Stimulated activated CD4-positive, alpha-beta T cell treated with anti-CD3 and anti-CD28 coated beads, Interleukin-4, amount 100 ng/mL, for 48 hours (primary cell): ENCODE data around the gene NEU4.
A peak's percentile ranks its signal among the peaks of the same experiment; 100 is the strongest.
"Not testable (repeated sequence)": the region's sequence is repeated elsewhere in the genome, so short reads cannot be mapped to it uniquely, and the experiment has no call there.

Experiments
- DNase-seq, 2 donors: peaks; one replicate each; pipeline ENCODE4 v3.0.0-alpha.2; 2020; ENCODE audit warnings: low read depth in 2 of 2

The NEU4 gene

DNA sequence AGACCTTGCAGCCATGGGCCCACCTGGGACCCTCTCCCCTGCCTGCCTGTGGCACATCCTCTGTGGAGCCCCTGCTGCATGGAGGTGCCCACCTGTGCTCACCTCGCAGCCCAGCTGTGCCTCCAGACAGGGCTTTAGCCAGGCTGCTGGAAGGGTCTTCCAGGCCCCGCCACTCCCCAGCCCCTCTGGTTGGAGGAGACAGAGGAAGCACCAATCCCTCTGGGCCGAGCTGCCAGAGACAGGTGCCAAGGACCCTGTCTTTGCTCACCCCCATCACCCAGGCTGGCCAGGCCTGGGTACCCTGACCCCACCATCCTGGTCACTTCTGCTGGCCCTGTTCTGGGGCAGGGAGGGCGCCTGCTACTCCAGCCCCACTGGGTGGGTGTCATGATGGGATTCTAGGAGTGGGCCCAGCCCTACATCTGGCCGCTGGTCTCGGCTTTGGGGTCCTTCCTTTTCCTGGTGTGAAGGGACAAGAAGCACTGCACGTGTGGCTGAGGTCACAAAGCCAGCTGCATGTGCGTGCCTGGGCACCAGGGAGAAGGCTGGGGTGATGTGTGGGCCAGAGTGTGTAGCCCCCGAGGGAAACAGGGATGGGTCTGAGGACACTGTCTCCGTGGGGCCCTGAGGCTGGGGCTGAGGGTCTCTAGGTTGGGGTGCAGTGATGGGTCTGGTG lies 9.3 kb upstream of the NEU4 start:
- no peak for DNase-seq

DNA sequence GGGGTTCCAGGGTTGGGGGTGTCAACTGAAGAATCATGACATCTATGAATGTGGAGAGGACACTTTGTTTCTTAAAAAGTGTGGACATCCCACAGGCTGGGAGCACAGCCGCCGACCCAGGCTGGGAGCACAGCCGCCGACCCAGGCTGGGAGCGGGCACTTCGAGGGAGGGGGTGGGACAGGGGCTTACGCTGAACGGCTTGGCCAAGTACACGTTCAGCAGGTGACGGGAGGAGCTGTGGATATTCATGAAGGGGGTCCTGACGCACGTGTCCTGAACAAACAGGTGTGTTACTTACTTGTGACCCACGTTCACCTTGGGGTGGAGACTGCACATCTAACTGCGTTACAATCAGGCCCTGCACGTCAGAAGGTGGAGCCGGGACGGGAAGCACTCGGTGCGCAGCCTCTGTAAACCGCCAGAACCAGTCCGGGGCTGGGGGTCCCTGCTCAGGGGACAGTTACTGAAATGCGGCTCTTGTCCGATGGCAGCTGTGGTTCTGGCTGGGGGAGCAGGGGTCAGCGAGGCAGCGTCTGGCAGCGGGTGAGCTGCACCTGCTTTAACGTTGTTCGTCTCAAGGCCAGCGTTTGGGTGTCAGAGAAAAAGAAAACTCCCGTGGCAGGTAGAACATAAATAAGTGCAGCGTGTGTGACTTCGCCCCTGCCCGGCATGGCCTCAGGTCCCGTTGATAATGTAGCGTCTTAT lies 8.6 kb upstream of the NEU4 start:
- DNase-seq, result not testable (repeated sequence)

DNA sequence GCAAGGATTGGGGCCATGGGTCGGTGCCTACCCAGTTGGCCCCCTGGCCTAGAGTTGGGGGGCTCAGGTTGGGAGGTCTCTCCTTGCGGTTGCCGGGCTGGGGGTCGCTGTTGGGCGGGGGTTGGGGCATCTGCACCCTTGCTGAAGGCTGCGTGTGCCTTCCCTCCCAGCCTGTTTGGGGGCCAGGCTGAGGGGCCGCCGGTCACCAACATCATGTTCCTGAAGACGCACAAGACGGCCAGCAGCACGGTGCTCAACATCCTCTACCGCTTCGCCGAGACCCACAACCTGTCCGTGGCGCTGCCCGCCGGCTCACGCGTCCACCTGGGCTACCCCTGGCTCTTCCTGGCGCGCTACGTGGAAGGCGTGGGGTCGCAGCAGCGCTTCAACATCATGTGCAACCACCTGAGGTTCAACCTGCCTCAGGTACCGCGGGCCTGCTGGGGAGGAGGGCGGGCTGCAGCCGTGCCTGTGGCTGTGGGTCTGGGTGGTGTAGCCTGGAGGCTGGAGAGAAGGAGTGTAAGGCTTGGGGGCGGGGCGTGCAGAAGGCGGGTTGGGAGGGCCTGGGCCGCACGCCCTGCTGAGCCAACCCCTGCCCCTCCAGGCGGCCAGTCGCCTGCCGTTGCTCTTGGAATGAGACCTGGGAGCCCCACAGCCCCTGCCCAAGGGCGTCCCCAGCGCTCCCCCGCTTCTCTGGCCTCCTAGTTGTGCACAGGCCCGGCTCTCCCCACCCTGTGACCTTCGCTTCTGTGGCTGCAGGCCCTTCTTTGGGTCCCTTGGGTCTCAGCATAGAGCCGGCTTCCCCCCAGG lies 7.2 kb upstream of the NEU4 start:
- no peak for DNase-seq

DNA sequence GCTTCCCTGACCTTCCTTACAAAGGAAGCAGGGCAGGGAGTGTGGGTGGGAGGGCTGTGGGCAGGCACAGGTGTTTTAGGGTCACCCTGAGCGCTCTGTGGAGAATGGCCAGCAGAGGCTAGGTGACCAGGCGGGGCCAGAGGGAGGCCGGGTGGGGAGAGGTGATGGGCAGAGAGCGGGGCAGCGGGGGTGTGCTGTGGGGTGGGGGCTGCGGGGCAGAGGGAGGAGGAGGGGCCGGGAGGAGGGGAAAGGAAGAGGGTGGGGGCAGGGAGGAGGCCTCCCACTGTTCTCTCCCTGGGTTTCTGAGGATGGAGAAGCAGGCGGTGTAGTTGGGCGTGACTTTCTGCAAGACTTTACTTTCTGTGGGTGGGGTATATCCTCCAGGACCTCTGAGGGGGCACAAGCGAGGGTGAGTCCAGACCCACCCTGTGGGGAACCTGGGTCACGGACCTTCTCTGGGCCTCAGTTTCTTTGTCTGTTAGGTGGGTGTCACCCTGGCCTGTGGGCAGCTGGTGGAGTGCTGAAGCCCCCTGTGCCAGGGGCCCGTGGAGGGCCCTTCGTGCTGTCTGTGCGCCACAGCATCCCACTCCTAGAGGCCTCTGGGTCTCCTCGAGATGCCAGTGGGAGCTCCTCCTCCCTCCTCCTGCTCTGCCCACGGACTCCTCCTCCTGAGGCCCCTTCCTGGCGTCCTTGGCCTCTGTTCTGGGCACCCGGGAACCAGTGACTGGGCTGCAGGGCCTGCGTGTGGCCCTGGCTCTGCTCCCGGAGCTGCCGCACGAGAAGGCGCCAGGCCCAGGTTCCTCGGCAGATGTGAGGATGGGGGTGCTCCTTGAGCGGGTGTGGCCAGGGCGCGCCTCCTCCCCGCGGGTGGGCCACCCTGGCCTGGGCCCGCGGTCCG lies 6.3 kb upstream of the NEU4 start:
- no peak for DNase-seq

DNA sequence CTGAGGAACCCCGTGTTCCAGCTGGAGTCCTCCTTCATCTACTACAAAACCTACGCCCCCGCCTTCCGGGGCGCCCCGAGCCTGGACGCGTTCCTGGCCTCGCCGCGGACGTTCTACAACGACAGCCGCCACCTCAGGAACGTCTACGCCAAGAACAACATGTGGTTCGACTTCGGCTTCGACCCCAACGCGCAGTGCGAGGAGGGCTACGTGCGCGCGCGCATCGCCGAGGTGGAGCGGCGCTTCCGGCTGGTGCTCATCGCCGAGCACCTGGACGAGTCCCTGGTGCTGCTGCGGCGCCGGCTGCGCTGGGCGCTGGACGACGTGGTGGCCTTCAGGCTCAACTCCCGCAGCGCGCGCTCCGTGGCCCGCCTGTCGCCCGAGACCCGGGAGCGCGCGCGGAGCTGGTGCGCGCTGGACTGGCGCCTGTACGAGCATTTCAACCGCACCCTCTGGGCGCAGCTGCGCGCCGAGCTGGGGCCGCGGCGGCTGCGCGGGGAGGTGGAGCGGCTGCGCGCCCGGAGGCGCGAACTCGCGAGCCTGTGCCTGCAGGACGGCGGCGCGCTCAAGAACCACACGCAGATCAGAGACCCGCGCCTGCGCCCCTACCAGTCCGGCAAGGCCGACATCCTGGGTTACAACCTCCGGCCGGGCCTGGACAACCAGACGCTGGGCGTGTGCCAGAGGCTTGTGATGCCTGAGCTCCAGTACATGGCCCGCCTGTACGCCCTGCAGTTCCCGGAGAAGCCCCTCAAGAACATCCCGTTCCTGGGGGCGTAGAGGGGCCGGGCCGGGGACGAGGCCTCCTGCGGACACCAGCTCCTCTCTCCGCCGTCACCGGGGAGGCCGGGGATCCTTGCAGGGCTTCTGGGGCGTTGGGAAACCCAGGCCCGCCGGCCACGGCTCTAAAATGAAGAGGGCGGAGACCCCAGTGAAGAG lies 5.3 kb upstream of the NEU4 start:
- peak; percentile 22 to 29 for DNase-seq

DNA sequence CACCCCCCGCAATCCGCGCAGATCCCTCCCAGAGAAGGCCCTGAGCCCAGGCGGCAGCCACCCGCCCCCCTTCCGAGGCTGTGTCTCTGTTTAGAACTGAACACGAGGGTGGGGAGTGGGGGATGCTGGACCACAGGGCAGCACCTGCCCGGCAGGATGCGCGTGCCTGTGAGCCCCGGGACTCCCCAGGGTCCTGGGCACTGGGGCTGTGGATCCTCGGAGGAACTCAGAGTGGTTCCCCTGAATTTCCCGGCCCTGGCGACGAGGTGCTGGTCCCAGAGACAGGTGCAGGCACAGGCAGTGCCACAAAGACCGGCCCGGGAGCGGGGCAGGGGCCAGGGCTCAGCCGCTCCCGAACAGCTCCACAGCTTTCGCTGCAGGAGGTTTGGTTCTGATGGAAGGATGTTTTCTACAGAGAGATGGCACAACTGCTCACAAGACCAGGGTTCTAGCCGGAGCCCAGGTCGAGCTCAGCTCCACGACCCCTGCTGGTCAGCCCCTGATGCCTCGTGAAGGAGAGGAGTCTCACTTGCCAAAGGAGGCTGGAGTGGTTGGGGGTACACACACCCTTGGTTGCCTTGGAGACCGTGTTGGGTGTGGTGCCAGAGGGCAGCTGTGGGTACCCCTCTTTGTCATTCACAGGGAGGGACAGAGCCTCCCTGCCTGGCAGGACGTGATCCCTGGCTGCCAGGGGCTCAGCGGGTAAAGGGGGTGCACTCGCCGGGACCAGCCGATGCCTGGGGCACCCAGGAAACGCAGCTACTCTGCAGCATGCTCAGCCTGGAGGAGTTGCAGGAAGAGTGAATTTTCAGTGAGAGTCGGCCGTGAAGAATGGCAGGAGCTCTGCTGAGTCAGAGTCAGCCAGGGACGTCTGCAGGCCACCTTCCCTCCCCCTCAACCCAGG lies 4.4 kb upstream of the NEU4 start:
- no peak for DNase-seq

DNA sequence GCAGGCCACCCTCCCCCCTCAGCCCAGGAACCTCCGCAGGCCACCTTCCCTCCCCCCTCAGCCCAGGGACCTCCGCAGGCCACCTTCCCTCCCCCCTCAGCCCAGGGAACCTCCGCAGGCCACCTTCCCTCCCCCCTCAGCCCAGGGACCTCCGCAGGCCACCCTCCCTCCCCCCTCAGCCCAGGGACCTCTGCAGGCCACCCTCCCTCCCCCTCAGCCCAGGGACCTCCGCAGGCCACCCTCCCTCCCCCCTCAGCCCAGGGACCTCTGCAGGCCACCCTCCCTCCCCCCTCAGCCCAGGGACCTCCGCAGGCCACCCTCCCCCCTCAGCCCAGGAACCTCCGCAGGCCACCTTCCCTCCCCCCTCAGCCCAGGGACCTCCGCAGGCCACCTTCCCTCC lies 2.8 kb upstream of the NEU4 start:
- DNase-seq, result not testable (repeated sequence)

DNA sequence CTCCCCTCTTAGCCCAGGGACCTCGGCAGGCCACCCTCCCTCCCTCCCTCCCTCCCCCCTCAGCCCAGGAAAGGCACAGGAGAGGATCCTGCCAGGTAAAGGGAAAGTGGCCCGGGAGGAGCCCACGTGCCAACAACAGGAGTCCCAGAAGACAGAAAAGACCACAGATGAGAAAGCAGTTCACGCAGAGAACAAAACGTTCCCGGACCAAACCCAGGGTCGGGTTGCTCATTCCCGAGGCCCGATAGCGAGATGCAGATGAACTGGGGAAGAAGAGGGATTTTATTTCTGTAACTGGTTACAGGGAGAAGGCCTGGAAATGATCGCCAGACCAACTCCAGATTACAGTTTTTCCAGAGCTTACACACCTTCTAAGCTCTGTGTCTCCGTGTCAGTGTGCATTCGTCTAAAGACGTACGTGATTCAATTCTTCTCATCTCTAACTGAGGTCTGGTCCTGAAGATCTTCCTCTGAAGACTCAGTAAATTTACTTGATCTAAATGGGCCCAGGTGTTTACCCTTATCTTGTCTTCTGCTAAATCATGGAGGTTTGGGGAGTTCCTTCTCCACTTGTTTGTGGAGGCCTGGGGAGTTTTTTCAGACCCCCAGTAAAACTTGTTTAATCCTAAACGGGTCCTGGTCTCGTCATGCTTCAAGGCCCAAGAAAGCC lies 807 bp upstream of the NEU4 start:
- no peak for DNase-seq

DNA sequence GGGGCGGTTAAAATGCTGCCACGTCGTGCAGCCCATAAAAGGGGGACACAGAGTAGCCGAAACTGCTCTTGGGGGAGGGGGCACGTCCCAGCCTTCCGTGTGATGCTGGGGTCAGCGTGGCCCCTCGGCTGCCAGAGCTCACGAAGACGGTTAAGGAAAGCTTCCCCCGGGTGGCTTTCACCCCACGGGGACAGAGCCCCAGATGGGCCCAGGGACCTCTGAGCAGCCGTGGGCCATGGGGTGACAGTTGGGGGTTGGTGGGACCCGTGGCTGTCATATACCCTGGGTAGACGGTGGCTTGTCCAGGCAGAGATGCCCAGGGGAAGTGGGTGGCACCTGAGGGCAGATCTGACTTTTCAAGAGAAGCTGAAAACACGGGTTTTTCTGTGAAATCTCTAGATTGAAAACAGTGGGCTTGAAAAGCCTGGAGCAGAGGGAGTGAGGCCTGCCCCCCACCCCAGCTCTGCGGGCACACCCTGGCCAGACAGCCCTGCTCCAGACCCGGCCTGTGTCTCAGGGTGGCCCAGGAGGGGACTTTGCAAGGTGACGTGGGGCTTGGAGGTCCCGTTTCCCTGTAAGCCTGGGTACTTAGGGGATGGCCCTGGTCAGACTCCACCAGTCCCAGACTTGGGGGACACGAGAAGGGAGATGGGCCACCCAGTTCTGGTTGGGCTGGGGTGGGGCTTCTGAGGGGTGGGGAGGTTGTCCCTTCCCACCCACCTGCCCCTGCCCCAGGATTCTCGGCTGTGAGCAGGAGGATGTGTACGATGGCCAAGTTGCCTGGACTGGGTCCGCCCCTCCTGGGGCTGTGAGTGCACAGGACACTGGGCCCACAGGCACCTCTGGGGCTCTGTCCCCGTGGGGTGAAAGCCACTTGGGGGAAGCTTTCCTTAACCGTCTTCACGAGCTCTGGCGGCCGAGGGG lies 652 bp downstream of the NEU4 start:
- no peak for DNase-seq

DNA sequence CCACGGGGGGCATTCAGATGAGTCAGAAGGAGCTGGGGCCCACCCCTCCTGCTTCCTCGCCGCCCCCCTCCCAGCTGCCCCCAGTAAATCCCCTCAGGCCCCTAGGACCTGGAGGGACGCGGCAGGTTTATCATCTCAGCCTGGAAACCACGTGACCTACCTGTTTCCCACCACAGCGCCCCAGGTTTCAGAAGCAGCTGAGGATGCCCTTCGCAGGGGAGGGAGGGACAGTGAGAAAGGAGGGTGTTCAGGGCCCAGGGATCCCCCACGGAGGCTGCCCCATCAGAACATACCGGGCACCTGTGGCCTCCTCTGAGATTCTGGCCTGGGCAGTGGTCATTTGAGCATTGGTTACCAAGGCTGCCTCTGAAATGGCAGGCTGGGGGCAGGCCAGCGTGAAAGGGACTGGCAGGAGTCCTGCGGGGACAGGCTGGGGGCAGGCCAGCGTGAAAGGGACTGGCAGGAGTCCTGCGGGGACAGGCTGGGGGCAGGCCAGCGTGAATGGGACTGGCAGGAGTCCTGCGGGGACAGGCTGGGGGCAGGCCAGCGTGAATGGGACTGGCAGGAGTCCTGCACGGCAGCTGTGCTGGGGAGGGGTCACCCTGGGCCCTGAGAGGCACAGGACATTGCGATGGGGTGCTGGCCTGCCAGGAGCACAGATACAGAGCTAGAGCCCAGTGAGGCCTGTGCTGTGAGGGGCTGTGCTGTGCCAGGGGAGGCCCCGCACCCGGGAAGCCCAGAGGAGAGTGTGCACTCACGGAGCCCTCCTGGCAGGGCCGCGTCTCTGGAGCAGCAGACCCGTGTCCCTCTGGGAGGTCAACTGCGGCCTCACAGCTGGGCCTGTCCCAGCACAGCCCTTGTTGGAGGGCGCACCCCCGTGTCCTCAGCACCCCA lies 1.6 kb downstream of the NEU4 start:
- DNase-seq, result no peak

DNA sequence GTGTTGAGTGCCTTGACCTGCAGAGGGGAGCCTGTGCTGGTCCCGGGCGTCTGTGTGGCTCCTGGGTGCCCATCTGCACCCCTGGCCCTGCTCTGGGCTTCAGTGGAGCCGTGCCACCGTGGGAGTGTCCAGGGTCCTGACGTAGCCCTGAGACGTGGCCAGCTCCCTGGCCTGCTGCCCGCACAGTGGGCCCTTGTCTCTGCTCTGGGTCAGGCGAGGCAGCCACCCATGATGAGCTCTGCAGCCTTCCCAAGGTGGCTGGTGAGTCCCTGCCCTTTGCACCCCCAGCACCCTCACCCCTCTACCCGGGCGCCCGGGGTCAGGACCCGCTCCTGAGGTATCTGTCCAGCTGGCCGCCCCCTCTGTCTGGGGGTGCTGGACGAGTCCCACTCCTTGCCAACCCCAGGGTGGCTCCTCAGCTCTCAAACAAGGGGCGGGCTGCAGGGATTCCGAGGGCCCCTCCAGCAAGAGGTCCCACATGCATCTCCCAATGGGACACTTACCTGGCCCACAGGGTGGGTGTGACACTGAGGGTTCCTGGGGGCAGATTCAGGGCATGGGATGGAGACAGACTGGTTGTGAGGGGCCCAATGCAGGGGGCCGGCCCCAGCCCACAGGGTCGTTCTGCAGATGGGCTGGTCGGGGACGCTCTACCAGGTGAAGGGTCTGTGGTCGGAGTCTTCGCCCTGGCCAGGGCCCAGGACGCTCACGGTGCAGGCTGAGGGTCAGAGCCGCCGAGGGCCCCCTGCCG lies 2.4 kb downstream of the NEU4 start:
- DNase-seq, result no peak

DNA sequence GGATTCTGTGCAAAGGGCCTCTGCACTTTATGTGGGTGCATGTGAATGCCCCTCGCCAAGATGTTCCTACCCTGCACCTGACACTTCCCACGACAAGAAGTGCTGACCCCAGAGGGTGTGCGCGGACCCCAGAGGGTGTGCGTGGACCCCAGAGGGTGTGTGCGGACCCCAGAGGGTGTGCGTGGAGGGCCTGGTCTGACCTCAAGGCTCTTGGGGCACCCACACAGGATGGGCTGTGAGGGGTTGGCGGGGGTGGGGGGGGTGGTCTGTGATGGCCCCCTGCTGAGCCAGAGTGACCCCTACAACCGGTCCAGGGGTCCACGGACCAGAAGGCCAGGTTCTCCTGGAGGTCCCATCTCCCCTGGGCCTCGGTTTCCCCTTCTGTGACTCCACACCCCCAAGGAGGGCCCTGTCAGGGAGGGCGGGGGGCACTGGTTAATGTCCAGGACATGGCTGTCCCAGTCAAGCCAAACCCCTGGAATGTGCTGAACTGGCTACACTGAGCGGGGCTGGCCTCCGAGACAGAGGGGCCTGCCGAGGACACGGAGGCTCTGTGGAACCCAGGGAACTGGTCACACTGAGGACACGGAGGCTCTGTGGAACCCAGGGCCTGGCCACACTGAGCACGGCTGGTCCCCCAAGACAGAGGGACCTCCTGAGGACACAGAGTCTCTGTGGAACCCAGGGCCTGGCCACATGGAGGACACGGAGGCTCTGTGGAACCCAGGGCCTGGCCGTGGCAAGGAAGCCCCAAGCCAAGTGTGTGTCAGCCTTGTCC lies 3.1 kb downstream of the NEU4 start:
- no peak for DNase-seq

DNA sequence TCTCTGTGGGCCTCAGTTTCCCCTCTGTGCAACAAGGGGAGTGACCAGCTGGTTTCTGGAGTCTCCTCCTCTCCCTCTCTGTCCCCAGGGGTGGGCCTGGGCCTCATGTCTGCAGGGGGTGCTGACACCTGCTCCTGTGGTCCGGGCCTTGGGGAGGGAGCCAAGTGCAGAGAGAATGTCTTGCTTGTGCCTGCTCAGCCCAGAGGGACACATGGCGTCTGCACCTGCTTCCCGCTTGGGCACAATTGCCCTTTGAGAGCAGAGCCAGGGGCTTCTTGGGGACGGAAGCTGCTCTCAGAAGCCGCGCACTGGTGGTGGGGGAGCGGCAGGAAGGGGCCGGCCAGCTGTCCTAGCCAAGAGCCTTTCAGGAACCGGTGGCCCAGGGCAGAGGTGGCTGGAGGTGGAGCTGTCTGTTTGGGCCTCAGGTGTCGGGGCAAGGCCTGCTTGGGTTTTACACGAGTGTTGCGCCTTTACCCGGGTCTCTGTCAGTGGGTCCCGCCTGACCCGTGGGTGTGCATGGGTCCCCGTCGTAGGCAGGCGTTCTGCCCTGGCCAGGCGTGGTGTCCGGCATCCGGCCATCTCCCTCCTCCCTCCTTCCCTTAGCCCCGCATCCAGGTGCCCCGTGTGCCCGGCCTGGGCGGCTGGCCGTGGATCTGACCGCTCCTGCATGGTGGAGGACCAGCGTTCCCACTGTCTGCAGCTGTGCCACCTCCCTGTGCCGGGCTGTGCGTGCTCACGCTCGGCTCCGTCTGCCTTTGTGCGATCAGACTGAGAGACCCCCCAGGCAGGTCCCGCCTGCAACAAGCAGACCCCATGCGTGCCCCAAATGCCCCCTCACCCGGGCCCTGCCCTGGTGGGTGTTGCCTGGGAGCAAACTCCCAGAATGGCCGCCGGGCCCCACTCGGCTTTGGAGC lies 4.0 kb downstream of the NEU4 start:
- no peak for DNase-seq
